Heart left ventricle (tissue), 13 donors: ENCODE results near the gene QRICH1.

ENCODE experiments used
- CTCF ChIP-seq, 12 donors: fragments of 200-600 bp; sonication (generic) in 4 of 12; IDR thresholded peaks; one replicate each; pipeline versions ENCODE4 v1.5.0 to v1.8.0; 2018 to 2022; ENCODE audit warnings: antibody characterized with exemption in 12 of 12, mild to moderate bottlenecking in 5 of 12
- POLR2A ChIP-seq, 2 donors: fragments of 450-650 bp; IDR thresholded peaks; one replicate each; pipeline ENCODE4 v1.6.1; 2017; ENCODE audit warnings: antibody characterized with exemption in 2 of 2, mild to moderate bottlenecking in 2 of 2, moderate library complexity in 2 of 2
- donor health status: ischemic (EF 13 %, LVEDD 7.1; RV severe dilation, severe dysfunction).
- donor health status: DM: no; HTN: yes; CAD: no.
- donor health status: DM: no; HTN: no; CAD: no.
- donor health status: ischemic (EF 25% LVEDD 6.9; RV normal size, moderate dysfunction).
- donor health status: ischemic (EF 25% LVEDD 5.7; RV mildly dilated, moderate dysfunction).
- donor health status: ischemic (EF 35%, LVEDD 5.7; RV mildly dilated, moderate dysfunction).
- donor health status: nonischemic (EF 11% LVEDD 7.7; RV severe dilation, severe dysfunction).
- donor health status: DM: yes; HTN: yes; CAD: no.
- donor health status: PGD.
- donor health status: ischemic (EF 29% LVEDD 5.4; RV normal size, mild dysfunction).
- donor health status: nonischemic (EF 23%, LVEDD 6.1; RV moderate dilation, normal function).

DNA sequence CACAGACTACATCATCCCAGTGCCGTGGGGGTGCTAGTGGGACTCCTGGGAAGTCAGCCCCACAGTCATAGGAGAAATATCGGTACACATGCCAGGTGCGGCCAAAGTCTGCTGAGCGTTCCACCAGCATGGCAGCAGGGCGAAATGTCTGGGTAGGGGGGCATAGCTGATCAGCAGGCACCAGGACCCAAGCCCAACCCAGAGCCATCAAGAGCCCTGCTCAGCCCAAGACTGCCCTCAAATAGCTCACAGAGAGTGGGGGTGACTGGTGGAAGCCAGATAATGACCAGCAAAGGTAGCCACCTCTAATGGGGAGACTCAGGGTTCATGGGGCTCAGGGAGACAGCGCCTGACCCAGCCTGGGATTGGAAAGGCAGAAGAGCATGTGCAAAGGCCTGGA is 37.7 kb upstream of the QRICH1 start:
- no peak for TF ChIP-seq CTCF (IDR thresholded peaks at IDR 0.05)
- TF ChIP-seq POLR2A (IDR thresholded peaks at IDR 0.05), result no peak
